Osteoblast (primary cell): ENCODE data around the gene DNAJB14. TPM values are rescaled to one million over a fixed set of nuclear protein-coding genes. Genes with fewer than 3 reads are reported as not detected.

ENCODE experiments used
- DNase-seq: peaks from one replicate; pipeline ENCODE4 v3.0.0; 2011; ENCODE audit warnings: low spot score, mixed read lengths; ENCODE audit not compliant: insufficient read length; ENCODE audit errors: missing footprints
- H2AFZ ChIP-seq: 2 replicates; pipeline ENCODE4 v1.6.0; 2011; ENCODE audit warnings: mild to moderate bottlenecking, low read length
- H3K27ac ChIP-seq: 2 replicates; pipeline ENCODE4 v1.5.1; 2011; ENCODE audit warnings: mild to moderate bottlenecking, low read depth, low read length, moderate library complexity
- H3K27me3 ChIP-seq: 2 replicates; pipeline ENCODE4 v1.6.0; 2012; ENCODE audit warnings: mild to moderate bottlenecking, control low read depth, inconsistent platforms, low read length, moderate library complexity; ENCODE audit not compliant: insufficient read depth
- H3K36me3 ChIP-seq: 2 replicates; pipeline ENCODE4 v1.5.1; 2011; ENCODE audit warnings: mild to moderate bottlenecking, low read length, control low read depth, moderate library complexity; ENCODE audit not compliant: insufficient read depth
- H3K4me1 ChIP-seq: 2 replicates; pipeline ENCODE4 v1.5.1; 2011; ENCODE audit warnings: mild to moderate bottlenecking, low read length, control low read depth, moderate library complexity; ENCODE audit not compliant: insufficient read depth
- H3K4me2 ChIP-seq: 2 replicates; pipeline ENCODE4 v1.6.0; 2011; ENCODE audit warnings: mild to moderate bottlenecking, low read length; ENCODE audit not compliant: insufficient read depth
- H3K4me3 ChIP-seq: fragments of 200-600 bp; sonication (generic); 3 replicates; pipeline ENCODE4 v1.5.1; 2012; ENCODE audit warnings: mild to moderate bottlenecking, low read length, inconsistent platforms; ENCODE audit not compliant: insufficient read depth
- H3K79me2 ChIP-seq: 2 replicates; pipeline ENCODE4 v1.6.0; 2012; ENCODE audit warnings: mild to moderate bottlenecking, low read length, control low read depth, inconsistent platforms; ENCODE audit not compliant: insufficient read depth
- H3K9me3 ChIP-seq: 2 replicates; pipeline ENCODE4 v1.5.1; 2011; ENCODE audit warnings: low read depth, low read length, control low read depth
- H4K20me1 ChIP-seq: 2 replicates; pipeline ENCODE4 v1.6.0; 2012; ENCODE audit warnings: mild to moderate bottlenecking, low read length, control low read depth; ENCODE audit not compliant: insufficient read depth
- total RNA-seq: library from RNA; depleted of rRNA; stranded (reverse); fragments of >200 nt; gene quantifications from 2 replicates; pipeline ENCODE4 v1.2.3, GENCODE V29; 2012
- TF ChIP-seq, protein P1 (sequence below): IDR thresholded peaks from 2 replicates; pipeline ENCODE4 v1.5.1; 2011; ENCODE audit warnings: mild to moderate bottlenecking, low read depth, low read length, moderate library complexity; ENCODE audit errors: extremely low read depth

DNAJB14 gene
- total RNA-seq, 1 donor, result 41.3 TPM

DNA sequence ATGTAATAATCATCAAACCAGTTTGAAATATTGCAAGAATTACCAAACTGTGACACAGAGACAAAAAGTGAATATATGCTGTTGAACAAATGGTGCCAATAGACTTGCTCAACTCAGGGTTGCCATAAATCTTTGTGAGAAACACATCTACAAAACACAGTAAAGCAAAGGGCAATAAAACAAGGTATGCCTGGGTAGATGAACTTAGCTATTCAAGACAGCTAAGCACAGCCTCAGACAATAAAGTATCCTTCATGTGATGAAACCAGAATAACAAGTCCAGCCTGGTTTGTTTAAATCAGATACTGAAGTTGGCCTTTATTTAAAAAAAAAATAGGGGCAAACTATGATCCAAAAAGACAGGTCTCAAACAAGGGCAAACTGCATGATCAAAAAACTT, 71.3 kb downstream of the DNAJB14 start:
- peaks cover 22% of the 10 kb centered on the region for H3K36me3 ChIP-seq
- DNase-seq, result no peak

DNA sequence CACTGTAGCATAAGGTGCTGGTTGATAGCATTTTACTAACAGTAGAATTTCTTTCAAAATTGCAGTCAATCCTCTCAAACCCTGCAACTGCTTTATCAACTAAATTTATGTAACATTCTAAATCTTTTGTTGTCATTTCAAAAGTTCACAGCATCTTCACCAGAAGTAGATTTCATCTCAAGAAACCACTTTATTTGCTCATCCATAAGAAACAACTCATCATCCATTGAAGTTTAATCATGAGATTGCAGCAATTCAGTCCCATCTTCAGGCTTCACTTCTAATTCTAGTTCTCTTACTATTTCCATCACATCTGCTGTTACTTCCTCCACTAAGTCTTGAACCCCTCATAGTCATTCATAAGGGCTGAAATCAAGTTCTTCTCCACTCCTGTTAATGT, 73.8 kb downstream of the DNAJB14 start:
- no peaks in the 10 kb centered on the region for H3K9me3 ChIP-seq
- no peaks in the 10 kb centered on the region for H3K4me1 ChIP-seq
- H4K20me1 ChIP-seq, result no peaks in the 10 kb centered on the region
- no peaks in the 10 kb centered on the region for H3K36me3 ChIP-seq
- no peak overlapping the region for H3K27ac ChIP-seq
- no peak overlapping the region for H2AFZ ChIP-seq
- H3K4me3 ChIP-seq, result no peak overlapping the region
- TF ChIP-seq, protein P1, sequence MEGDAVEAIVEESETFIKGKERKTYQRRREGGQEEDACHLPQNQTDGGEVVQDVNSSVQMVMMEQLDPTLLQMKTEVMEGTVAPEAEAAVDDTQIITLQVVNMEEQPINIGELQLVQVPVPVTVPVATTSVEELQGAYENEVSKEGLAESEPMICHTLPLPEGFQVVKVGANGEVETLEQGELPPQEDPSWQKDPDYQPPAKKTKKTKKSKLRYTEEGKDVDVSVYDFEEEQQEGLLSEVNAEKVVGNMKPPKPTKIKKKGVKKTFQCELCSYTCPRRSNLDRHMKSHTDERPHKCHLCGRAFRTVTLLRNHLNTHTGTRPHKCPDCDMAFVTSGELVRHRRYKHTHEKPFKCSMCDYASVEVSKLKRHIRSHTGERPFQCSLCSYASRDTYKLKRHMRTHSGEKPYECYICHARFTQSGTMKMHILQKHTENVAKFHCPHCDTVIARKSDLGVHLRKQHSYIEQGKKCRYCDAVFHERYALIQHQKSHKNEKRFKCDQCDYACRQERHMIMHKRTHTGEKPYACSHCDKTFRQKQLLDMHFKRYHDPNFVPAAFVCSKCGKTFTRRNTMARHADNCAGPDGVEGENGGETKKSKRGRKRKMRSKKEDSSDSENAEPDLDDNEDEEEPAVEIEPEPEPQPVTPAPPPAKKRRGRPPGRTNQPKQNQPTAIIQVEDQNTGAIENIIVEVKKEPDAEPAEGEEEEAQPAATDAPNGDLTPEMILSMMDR, result no peak
- H3K27me3 ChIP-seq, result no peaks in the 10 kb centered on the region
- H3K79me2 ChIP-seq, result no peaks in the 10 kb centered on the region
- no peak for DNase-seq
- no peak overlapping the region for H3K4me2 ChIP-seq

More for the DNA sequence above, 71.3 kb downstream of the DNAJB14 start:
- Histone ChIP-seq H3K4me2 (no peak overlapping the region), H3K4me3 (no peak overlapping the region), H3K4me1 (no peaks in the 10 kb centered on the region), H3K27me3 (no peaks in the 10 kb centered on the region), H3K79me2 (no peaks in the 10 kb centered on the region), H3K27ac (no peak overlapping the region), H2AFZ (no peak overlapping the region), H3K9me3 (no peaks in the 10 kb centered on the region), H4K20me1 (peaks cover 2% of the 10 kb centered on the region)
- TF ChIP-seq, protein P1, result no peak

DNA sequence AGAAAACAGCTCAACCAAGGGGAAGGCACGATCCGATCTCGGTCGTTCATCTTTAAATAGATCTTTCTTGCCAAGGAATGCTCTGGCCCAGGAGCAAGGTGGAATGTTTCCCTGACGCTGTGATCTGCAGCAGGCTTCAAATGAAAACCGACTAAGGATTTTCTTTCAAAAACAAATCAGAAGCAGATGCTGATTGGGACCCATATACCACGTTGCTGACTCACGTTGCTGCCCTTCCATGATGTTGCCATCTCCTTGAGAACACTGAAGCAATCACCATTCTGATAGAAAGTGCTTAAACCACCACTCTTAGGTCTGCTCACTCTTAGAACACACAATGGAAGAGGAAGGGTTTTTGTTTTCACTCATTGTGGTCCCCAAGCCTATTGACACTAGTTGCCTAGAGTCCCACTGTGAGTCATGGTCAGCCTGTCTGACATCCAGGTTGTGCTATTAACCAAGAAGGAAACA, 78.3 kb downstream of the DNAJB14 start:
- Histone ChIP-seq H3K4me1 (no peaks in the 10 kb centered on the region), H4K20me1 (no peaks in the 10 kb centered on the region), H3K79me2 (no peaks in the 10 kb centered on the region), H3K4me3 (no peak overlapping the region), H3K27ac (no peak overlapping the region), H3K27me3 (no peaks in the 10 kb centered on the region), H3K9me3 (no peaks in the 10 kb centered on the region), H2AFZ (peak overlapping the region; percentile 33), H3K36me3 (no peaks in the 10 kb centered on the region), H3K4me2 (peak overlapping the region; percentile 35)
- TF ChIP-seq, protein P1, result no peak
- no peak for DNase-seq

DNA sequence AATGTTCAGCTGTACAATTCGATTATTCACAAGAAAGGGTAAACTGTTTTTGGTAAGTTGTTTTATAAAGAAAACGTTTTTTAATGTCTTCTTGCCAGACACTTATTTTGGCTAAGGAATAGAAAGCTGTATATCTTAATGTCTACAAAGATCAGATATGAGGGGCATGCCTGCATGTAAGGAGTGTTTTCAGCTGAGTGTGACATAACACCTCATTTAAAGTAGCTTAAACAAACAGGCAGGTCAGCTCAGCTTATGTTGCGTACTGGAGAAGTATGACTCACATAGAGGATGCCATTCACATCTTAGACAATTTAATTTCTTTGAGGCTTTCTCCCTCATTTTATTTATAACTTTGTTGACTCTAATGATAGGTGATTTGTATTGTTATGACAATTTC, 82.6 kb downstream of the DNAJB14 start:
- no peaks in the 10 kb centered on the region for H3K9me3 ChIP-seq
- TF ChIP-seq, protein P1, result no peak
- H2AFZ ChIP-seq, result no peak overlapping the region
- H3K4me2 ChIP-seq, result no peak overlapping the region
- no peaks in the 10 kb centered on the region for H3K4me1 ChIP-seq
- no peak overlapping the region for H3K4me3 ChIP-seq
- H3K36me3 ChIP-seq, result no peaks in the 10 kb centered on the region
- no peaks in the 10 kb centered on the region for H4K20me1 ChIP-seq
- no peaks in the 10 kb centered on the region for H3K79me2 ChIP-seq
- no peak for DNase-seq
- no peak overlapping the region for H3K27ac ChIP-seq
- H3K27me3 ChIP-seq, result no peaks in the 10 kb centered on the region
